ENCODE measurements around the gene CDYL2.

The CDYL2 gene

GRCh38 chr16:80599466-80599865, 204.9 kb downstream of the CDYL2 start:
- Histone ChIP-seq H3K9me3 (ENCODE audit: control insufficient read depth, insufficient read depth, low read length) (no peaks in the 10 kb centered on the region), H3K4me1 (ENCODE audit: insufficient read depth, low read length) (no peaks in the 10 kb centered on the region), H3K9ac (ENCODE audit: low read depth, low read length) (no peak overlapping the region), H3K36me3 (ENCODE audit: insufficient read depth, low read length) (no peaks in the 10 kb centered on the region)

- Histone ChIP-seq H3K9me3 (ENCODE audit: control insufficient read depth, insufficient read depth, low read length) (no peaks in the 10 kb centered on the region), H3K4me1 (ENCODE audit: insufficient read depth, low read length) (no peaks in the 10 kb centered on the region), H3K36me3 (ENCODE audit: insufficient read depth, low read length) (no peaks in the 10 kb centered on the region), H3K9ac (ENCODE audit: low read depth, low read length) (no peak overlapping the region)
Measured at GRCh38 chr16:80596507-80597207, 207.7 kb downstream of the CDYL2 start.

- Histone ChIP-seq H3K4me1 (ENCODE audit: insufficient read depth, low read length) (no peaks in the 10 kb centered on the region), H3K36me3 (ENCODE audit: insufficient read depth, low read length) (no peaks in the 10 kb centered on the region), H3K9ac (ENCODE audit: low read depth, low read length) (no peak overlapping the region), H3K9me3 (ENCODE audit: control insufficient read depth, insufficient read depth, low read length) (no peaks in the 10 kb centered on the region)
Measured at GRCh38 chr16:80594756-80595155, 209.6 kb downstream of the CDYL2 start.

DNA sequence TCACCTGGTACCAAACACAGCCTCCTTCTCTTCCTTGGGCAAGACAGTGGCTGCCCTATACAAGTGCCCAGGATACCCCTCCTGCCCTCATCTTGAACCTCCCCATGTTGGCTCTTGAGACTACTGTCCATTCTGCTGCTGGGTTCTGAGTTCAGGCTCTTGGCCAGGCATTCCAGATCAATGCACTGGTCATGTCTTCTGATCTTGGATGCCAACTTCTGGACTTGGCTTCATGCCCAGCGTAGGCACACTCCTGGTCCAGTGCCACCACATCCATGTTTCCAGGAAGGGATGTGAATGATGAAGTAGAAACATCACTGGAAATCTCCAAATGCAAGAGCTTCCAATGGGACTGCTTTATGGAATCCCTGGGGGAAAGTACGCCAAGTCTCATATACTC, 212.1 kb downstream of the CDYL2 start:
- no peaks in the 10 kb centered on the region for H3K36me3 ChIP-seq (ENCODE audit: insufficient read depth, low read length)

GRCh38 chr16:80591071-80591915, 213.1 kb downstream of the CDYL2 start:
- H3K36me3 ChIP-seq (ENCODE audit: insufficient read depth, low read length), result no peaks in the 10 kb centered on the region

More for the DNA sequence above, 212.1 kb downstream of the CDYL2 start:
- H3K9me3 ChIP-seq (ENCODE audit: control insufficient read depth, insufficient read depth, low read length), result no peaks in the 10 kb centered on the region
- no peak overlapping the region for H3K9ac ChIP-seq (ENCODE audit: low read depth, low read length)
- H3K4me1 ChIP-seq (ENCODE audit: insufficient read depth, low read length), result no peaks in the 10 kb centered on the region

GRCh38 chr16:80587071-80587470, 217.3 kb downstream of the CDYL2 start:
- Histone ChIP-seq H3K9me3 (ENCODE audit: control insufficient read depth, insufficient read depth, low read length) (no peaks in the 10 kb centered on the region), H3K4me1 (ENCODE audit: insufficient read depth, low read length) (no peaks in the 10 kb centered on the region), H3K9ac (ENCODE audit: low read depth, low read length) (no peak overlapping the region), H3K36me3 (ENCODE audit: insufficient read depth, low read length) (no peaks in the 10 kb centered on the region)

More at GRCh38 chr16:80591071-80591915, 213.1 kb downstream of the CDYL2 start:
- no peak overlapping the region for H3K9ac ChIP-seq (ENCODE audit: low read depth, low read length)
- H3K4me1 ChIP-seq (ENCODE audit: insufficient read depth, low read length), result no peaks in the 10 kb centered on the region
- H3K9me3 ChIP-seq (ENCODE audit: control insufficient read depth, insufficient read depth, low read length), result no peaks in the 10 kb centered on the region

GRCh38 chr16:80586476-80586875, 217.9 kb downstream of the CDYL2 start:
- Histone ChIP-seq H3K9me3 (ENCODE audit: control insufficient read depth, insufficient read depth, low read length) (no peaks in the 10 kb centered on the region), H3K36me3 (ENCODE audit: insufficient read depth, low read length) (no peaks in the 10 kb centered on the region), H3K9ac (ENCODE audit: low read depth, low read length) (no peak overlapping the region), H3K4me1 (ENCODE audit: insufficient read depth, low read length) (no peaks in the 10 kb centered on the region)

DNA sequence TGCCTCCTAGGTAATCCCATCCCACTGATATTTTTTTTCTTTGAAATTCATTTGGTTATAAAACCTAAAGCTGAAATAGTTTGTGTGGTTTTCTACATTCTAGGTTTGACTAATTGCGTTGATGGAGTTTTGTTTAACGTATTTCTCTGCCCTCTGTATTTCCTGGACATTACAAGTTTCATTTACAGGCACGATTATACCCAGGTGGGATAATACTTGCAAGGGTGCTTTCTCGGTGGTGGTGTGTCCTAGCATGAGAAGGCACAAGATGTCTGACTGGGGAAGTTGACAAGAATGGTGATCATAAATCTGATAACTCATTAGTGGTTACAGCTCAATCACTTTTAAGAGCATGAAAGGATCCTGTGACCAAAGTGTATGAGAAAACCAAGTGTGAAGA, 218.6 kb downstream of the CDYL2 start:
- H3K36me3 ChIP-seq (ENCODE audit: insufficient read depth, low read length), result no peaks in the 10 kb centered on the region
- H3K9me3 ChIP-seq (ENCODE audit: control insufficient read depth, insufficient read depth, low read length), result no peaks in the 10 kb centered on the region
- H3K4me1 ChIP-seq (ENCODE audit: insufficient read depth, low read length), result no peaks in the 10 kb centered on the region
- no peak overlapping the region for H3K9ac ChIP-seq (ENCODE audit: low read depth, low read length)

- Histone ChIP-seq H3K4me1 (ENCODE audit: insufficient read depth, low read length) (no peaks in the 10 kb centered on the region), H3K9ac (ENCODE audit: low read depth, low read length) (no peak overlapping the region), H3K9me3 (ENCODE audit: control insufficient read depth, insufficient read depth, low read length) (no peaks in the 10 kb centered on the region; the same call in 1 of the 2 replicates), H3K36me3 (ENCODE audit: insufficient read depth, low read length) (no peaks in the 10 kb centered on the region)
Measured at GRCh38 chr16:80583466-80583865, 220.9 kb downstream of the CDYL2 start.

- H3K9ac ChIP-seq (ENCODE audit: low read depth, low read length), result no peak overlapping the region
- H3K4me1 ChIP-seq (ENCODE audit: insufficient read depth, low read length), result no peaks in the 10 kb centered on the region
- H3K9me3 ChIP-seq (ENCODE audit: control insufficient read depth, insufficient read depth, low read length), result no peaks in the 10 kb centered on the region; the same call in 1 of the 2 replicates
- no peaks in the 10 kb centered on the region for H3K36me3 ChIP-seq (ENCODE audit: insufficient read depth, low read length)
Measured at GRCh38 chr16:80580109-80580832, 224.1 kb downstream of the CDYL2 start.

- H3K4me1 ChIP-seq (ENCODE audit: insufficient read depth, low read length), result no peaks in the 10 kb centered on the region
- H3K9ac ChIP-seq (ENCODE audit: low read depth, low read length), result no peak overlapping the region
- no peaks in the 10 kb centered on the region for H3K36me3 ChIP-seq (ENCODE audit: insufficient read depth, low read length)
- no peaks in the 10 kb centered on the region; the same call in 1 of the 2 replicates for H3K9me3 ChIP-seq (ENCODE audit: control insufficient read depth, insufficient read depth, low read length)
Measured at GRCh38 chr16:80577485-80578280, 226.7 kb downstream of the CDYL2 start.

- no peaks in the 10 kb centered on the region; the same call in 1 of the 2 replicates for H3K9me3 ChIP-seq (ENCODE audit: control insufficient read depth, insufficient read depth, low read length)
- no peaks in the 10 kb centered on the region for H3K36me3 ChIP-seq (ENCODE audit: insufficient read depth, low read length)
- H3K9ac ChIP-seq (ENCODE audit: low read depth, low read length), result no peak overlapping the region
- no peaks in the 10 kb centered on the region for H3K4me1 ChIP-seq (ENCODE audit: insufficient read depth, low read length)
Measured at GRCh38 chr16:80576343-80576912, 228.0 kb downstream of the CDYL2 start.

DNA sequence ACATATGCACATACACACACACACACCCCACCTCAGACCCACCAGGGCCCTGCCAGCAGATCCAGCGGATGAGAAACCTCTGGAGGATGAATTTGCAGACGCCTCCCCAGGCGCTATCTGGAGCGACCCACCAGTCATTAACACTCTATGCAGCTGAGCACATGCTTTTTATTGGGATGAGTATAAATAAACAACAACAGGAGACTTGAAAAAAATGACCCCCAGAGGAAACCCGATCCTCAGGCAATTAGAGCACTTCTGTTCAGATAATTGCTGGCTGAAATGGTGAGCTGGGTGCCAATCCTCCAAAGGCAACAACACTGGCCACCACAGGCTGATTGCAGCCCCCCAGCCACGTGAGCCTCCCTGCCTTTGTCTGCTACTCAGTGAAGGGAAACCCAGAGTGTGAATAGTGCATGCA, 230.7 kb downstream of the CDYL2 start:
- Histone ChIP-seq H3K36me3 (ENCODE audit: insufficient read depth, low read length) (no peaks in the 10 kb centered on the region), H3K9me3 (ENCODE audit: control insufficient read depth, insufficient read depth, low read length) (no peaks in the 10 kb centered on the region), H3K4me1 (ENCODE audit: insufficient read depth, low read length) (no peaks in the 10 kb centered on the region), H3K9ac (ENCODE audit: low read depth, low read length) (no peak overlapping the region)

Measured in ES-I3 (cell line).